ENCODE measurements around the gene LMLN. TPM values are rescaled to one million over a fixed set of nuclear protein-coding genes. Genes with fewer than 3 reads are reported as not detected.

Gene LMLN
- total and polyA plus RNA-seq, 2 experiments from 2014 or later, result 3.1 to 6.2 TPM

DNA sequence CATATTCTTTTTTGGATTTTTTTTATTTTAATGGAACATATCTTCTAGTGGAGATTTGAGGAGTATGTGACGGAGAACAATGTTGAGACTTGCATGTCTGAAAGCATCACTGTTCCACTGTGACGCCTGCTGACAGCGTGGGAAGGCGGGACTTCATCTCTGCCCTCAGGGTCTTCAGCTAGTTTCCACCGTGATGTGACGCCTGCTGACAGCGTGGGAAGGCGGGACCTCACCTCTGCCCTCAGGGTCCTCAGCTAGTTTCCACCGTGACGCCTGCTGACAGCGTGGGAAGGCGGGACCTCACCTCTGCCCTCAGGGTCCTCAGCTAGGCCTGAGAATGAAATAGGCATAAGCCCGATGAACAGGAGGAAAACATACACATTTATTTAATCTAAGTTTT lies 70.7 kb downstream of the LMLN start:
- in situ Hi-C loops (cut with MboI), result no loop called here
- Histone ChIP-seq H4K20me1 (ENCODE audit: insufficient read depth) (no peaks in the 10 kb centered on the region), H3K9me3 (ENCODE audit: low read depth) (no peaks in the 10 kb centered on the region), H3K9me2 (ENCODE audit: insufficient read depth) (no peaks in the 10 kb centered on the region), H3F3A (ENCODE audit: insufficient read depth) (no peaks in the 10 kb centered on the region), H3K79me2 (ENCODE audit: insufficient read depth) (no peaks in the 10 kb centered on the region), H3K9ac (no peak overlapping the region), H3K27ac (no peak overlapping the region), H3K27me3 (replicated peaks; ENCODE audit: insufficient read depth) (no peaks in the 10 kb centered on the region), H3K4me2 (ENCODE audit: unreplicated experiment) (no peak overlapping the region), H2AFZ (no peak overlapping the region), H3K4me3 (no peak overlapping the region), H3K36me3 (ENCODE audit: low read depth) (no peaks in the 10 kb centered on the region), H3K4me1 (ENCODE audit: insufficient read depth) (no peaks in the 10 kb centered on the region)
- WGBS, 2 experiments (ENCODE audit: low coverage in 1 of 2, low lambda C conversion rate in 2 of 2, missing lambda C conversion rate in 2 of 2), result 84 to 89% methylated on average over 12 to 13 of the region's 13 CpGs
- TF ChIP-seq EZH2 (IDR thresholded peaks at IDR 0.05; ENCODE audit: insufficient read depth, poor library complexity, severe bottlenecking), result no peak
- no peak for TF ChIP-seq EZH2phosphoT487 (IDR thresholded peaks at IDR 0.05; ENCODE audit: insufficient read depth, low read depth)
- DNase-seq, result no peak

DNA sequence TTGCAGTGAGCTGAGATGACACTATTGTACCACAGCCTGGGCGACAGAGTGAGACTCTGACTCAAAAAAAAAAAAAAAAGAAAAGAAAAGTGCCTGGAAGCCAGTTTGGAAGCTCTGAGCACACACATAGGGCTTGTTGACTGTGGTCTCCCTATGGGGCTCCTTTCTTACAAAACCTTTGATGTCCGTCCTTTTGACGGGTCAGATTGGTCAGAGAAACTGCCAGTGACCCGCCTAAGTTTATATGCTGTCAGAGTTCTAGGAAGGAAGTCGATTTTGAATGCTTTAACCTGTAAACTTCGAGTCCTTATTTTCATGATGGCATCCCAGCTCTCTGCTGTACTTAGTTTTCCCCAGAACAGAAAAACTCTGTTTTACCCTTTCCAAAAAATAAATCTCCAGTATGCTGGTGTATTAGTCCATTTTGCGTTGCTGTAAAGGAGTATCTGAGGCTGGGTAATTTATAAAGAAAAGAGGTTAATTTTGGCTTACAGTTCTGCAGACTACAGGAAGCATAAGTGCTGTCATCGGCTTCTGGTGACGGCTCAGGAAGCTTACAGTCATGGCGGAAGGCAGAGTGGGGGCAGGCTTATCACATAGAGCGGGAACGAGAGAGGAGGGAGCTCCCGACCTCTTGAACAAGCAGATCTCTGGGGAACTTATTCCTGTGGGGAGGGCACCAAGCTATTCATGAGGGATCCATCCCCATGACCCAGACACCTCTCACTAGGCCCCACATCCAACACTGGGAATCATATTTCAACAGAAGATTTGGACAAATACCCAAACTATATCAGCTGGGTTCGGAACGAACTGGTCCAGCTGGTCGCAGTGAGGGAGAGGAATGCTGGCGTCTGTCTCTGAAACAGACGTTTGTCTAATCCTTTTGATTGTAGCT lies 72.3 kb downstream of the LMLN start:
- no peaks in the 10 kb centered on the region for H4K20me1 ChIP-seq (ENCODE audit: insufficient read depth)
- H3K79me2 ChIP-seq (ENCODE audit: insufficient read depth), result no peaks in the 10 kb centered on the region
- no peak overlapping the region for H3K27ac ChIP-seq
- H3K9me2 ChIP-seq (ENCODE audit: insufficient read depth), result no peaks in the 10 kb centered on the region
- no peak overlapping the region for H3K9ac ChIP-seq
- H3K27me3 ChIP-seq (replicated peaks; ENCODE audit: insufficient read depth), result no peaks in the 10 kb centered on the region
- in situ Hi-C loops (cut with MboI), result no loop called here
- DNase-seq, result no peak
- WGBS, 2 experiments (ENCODE audit: low coverage in 1 of 2, low lambda C conversion rate in 2 of 2, missing lambda C conversion rate in 2 of 2), result 80 to 85% methylated on average over 18 of the region's 18 CpGs
- H2AFZ ChIP-seq, result no peak overlapping the region
- no peak overlapping the region for H3K4me2 ChIP-seq (ENCODE audit: unreplicated experiment)
- no peaks in the 10 kb centered on the region for H3F3A ChIP-seq (ENCODE audit: insufficient read depth)
- no peak overlapping the region for H3K4me3 ChIP-seq
- TF ChIP-seq EZH2phosphoT487 (IDR thresholded peaks at IDR 0.05; ENCODE audit: insufficient read depth, low read depth) (no peak), EZH2 (IDR thresholded peaks at IDR 0.05; ENCODE audit: insufficient read depth, poor library complexity, severe bottlenecking) (no peak)
- H3K36me3 ChIP-seq (ENCODE audit: low read depth), result no peaks in the 10 kb centered on the region
- H3K4me1 ChIP-seq (ENCODE audit: insufficient read depth), result no peaks in the 10 kb centered on the region
- no peaks in the 10 kb centered on the region for H3K9me3 ChIP-seq (ENCODE audit: low read depth)

DNA sequence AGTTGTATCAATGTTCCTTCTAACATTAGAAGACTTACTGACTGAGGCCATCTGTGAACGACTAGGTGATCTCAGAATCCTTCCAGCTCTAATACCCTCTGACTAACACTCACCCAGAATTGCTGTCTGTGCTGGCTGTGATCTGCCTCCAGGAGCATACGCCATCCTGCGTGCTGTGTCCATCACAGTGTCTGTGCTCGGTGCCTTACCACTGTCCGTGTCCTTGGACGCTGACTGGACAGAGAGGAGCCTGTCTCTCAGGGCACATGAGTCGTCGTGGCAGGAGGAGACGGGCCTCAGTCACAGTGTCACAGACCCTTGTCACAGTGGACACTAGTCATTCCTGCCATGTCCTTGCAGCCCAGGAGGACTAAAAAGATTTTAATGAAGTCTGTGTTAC lies 83.1 kb downstream of the LMLN start:
- Histone ChIP-seq H3K9me3 (ENCODE audit: low read depth) (no peaks in the 10 kb centered on the region), H3K9ac (no peak overlapping the region)
- WGBS, 2 experiments (ENCODE audit: low coverage in 1 of 2, low lambda C conversion rate in 2 of 2, missing lambda C conversion rate in 2 of 2), result 86 to 87% methylated on average over 9 of the region's 9 CpGs

DNA sequence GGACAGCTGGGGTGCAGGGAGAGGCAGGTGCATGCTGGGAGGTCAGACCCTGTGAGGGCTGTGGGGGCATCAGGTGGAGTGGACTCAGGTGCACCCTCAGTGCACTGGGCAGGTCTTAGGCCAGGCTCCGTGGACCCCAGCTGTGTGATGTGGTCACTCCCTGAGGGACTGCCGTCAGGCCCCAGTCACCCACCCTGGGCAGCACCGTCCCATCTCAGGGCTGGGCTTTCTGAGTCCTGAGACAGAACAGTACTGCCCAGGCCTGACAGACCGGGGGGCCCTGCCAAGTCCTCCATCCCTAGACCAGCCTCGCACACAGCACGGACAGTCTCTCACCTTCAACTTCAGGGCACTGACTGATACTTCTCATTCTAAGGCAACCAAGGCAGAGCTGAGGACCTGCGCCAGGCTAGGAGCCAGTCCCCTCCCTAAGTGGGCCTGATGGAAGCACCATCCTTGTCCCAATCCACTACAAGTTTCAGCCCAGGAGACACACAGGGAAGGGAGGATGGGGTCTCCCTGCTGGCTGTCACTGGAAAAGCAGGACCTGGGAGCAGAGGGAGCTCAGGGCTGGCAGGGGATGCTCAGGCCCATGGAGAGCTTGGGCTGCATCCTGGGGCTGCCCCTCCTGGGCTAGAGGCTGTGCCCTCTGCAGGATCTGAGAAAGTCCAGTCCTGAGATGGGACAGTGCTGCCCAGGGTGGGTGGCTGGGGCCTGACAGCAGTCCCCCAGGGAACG lies 86.3 kb downstream of the LMLN start:
- Histone ChIP-seq H3K9ac (no peak overlapping the region), H4K20me1 (ENCODE audit: insufficient read depth) (no peaks in the 10 kb centered on the region), H3K4me3 (no peak overlapping the region), H3K9me3 (ENCODE audit: low read depth) (no peaks in the 10 kb centered on the region), H3K27ac (no peak overlapping the region), H2AFZ (no peak overlapping the region), H3K79me2 (ENCODE audit: insufficient read depth) (no peaks in the 10 kb centered on the region), H3K4me1 (ENCODE audit: insufficient read depth) (no peaks in the 10 kb centered on the region), H3K4me2 (ENCODE audit: unreplicated experiment) (no peak overlapping the region), H3F3A (ENCODE audit: insufficient read depth) (no peaks in the 10 kb centered on the region), H3K36me3 (ENCODE audit: low read depth) (no peaks in the 10 kb centered on the region), H3K27me3 (replicated peaks; ENCODE audit: insufficient read depth) (no peaks in the 10 kb centered on the region), H3K9me2 (ENCODE audit: insufficient read depth) (no peaks in the 10 kb centered on the region)
- TF ChIP-seq EZH2phosphoT487 (IDR thresholded peaks at IDR 0.05; ENCODE audit: insufficient read depth, low read depth), result no peak
- TF ChIP-seq EZH2 (IDR thresholded peaks at IDR 0.05; ENCODE audit: insufficient read depth, poor library complexity, severe bottlenecking), result no peak
- 82 to 83% methylated on average over 8 of the region's 8 CpGs for WGBS, 2 experiments (ENCODE audit: low coverage in 1 of 2, low lambda C conversion rate in 2 of 2, missing lambda C conversion rate in 2 of 2)
- in situ Hi-C loops (cut with MboI), result no loop called here
- DNase-seq, result no peak

More for the DNA sequence above, 83.1 kb downstream of the LMLN start:
- Histone ChIP-seq H3K27ac (no peak overlapping the region), H3F3A (ENCODE audit: insufficient read depth) (no peaks in the 10 kb centered on the region), H3K4me1 (ENCODE audit: insufficient read depth) (no peaks in the 10 kb centered on the region), H4K20me1 (ENCODE audit: insufficient read depth) (no peaks in the 10 kb centered on the region), H3K79me2 (ENCODE audit: insufficient read depth) (no peaks in the 10 kb centered on the region), H3K4me2 (ENCODE audit: unreplicated experiment) (no peak overlapping the region), H3K9me2 (ENCODE audit: insufficient read depth) (no peaks in the 10 kb centered on the region), H3K4me3 (no peak overlapping the region), H3K27me3 (replicated peaks; ENCODE audit: insufficient read depth) (no peaks in the 10 kb centered on the region), H3K36me3 (ENCODE audit: low read depth) (0 out of 2 replicates have a peak, but pooled peaks cover 5% of the 10 kb centered on the region), H2AFZ (no peak overlapping the region)
- in situ Hi-C loops (cut with MboI), result no loop called here
- TF ChIP-seq EZH2phosphoT487 (IDR thresholded peaks at IDR 0.05; ENCODE audit: insufficient read depth, low read depth) (no peak), EZH2 (IDR thresholded peaks at IDR 0.05; ENCODE audit: insufficient read depth, poor library complexity, severe bottlenecking) (no peak)
- no peak for DNase-seq
